Activated naive CD8-positive, alpha-beta T cell treated with anti-CD3 and anti-CD28 coated beads, Interleukin-2, amount 50 U/mL, for 24 hours (primary cell): ENCODE results near the gene INPP4B.
A peak's percentile ranks its signal among the peaks of the same experiment; 100 is the strongest.

ENCODE experiments used
- ATAC-seq: fragments of 150-1000 bp; cut with Tn5 transposase; one replicate; pipeline ENCODE4 v1.10.0; 2021
- DNase-seq: peaks from one replicate; pipeline ENCODE4 v3.0.0; 2021
- H3K27ac Mint-ChIP-seq: one replicate; pipeline ENCODE4 v1.8.0; 2021; ENCODE audit warnings: mild to moderate bottlenecking, mixed read lengths
- H3K27me3 Mint-ChIP-seq: one replicate; pipeline ENCODE4 v1.8.0; 2021; ENCODE audit warnings: mixed read lengths
- H3K36me3 Mint-ChIP-seq: one replicate; pipeline ENCODE4 v1.8.0; 2021; ENCODE audit warnings: low read depth, mixed read lengths
- H3K4me1 Mint-ChIP-seq: one replicate; pipeline ENCODE4 v1.8.0; 2021; ENCODE audit warnings: mixed read lengths
- H3K4me3 Mint-ChIP-seq: one replicate; pipeline ENCODE4 v1.8.0; 2021; ENCODE audit warnings: mild to moderate bottlenecking, moderate library complexity, mixed read lengths
- H3K9me3 Mint-ChIP-seq: one replicate; pipeline ENCODE4 v1.8.0; 2021; ENCODE audit warnings: mixed read lengths

The INPP4B gene

DNA sequence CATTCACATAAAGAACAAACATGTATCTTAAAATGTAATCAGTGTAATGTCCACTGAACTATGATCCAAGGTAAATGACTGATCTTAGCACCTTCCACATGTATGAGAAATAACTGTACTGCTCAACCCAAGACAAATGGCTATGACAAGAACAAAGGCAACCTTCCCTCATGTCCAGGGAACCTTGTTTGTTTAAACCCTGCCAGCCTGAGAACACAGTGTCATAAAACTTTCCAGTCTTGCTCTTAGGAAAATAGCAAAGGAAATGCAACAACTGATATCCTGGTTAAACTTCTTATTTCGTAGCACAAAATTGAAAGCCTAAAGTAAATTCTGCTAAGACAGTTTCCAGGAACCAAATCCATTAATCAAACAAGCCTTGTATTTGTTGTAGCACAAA is 715.4 kb downstream of the INPP4B start:
- Mint-ChIP-seq H3K4me1 (peaks cover 10% of the 10 kb centered on the region), H3K4me3 (no peak overlapping the region), H3K27me3 (no peaks in the 10 kb centered on the region), H3K36me3 (peaks cover 2% of the 10 kb centered on the region), H3K9me3 (no peaks in the 10 kb centered on the region), H3K27ac (peak overlapping the region; percentile 61)
- DNase-seq (no peak), ATAC-seq (no peak)

DNA sequence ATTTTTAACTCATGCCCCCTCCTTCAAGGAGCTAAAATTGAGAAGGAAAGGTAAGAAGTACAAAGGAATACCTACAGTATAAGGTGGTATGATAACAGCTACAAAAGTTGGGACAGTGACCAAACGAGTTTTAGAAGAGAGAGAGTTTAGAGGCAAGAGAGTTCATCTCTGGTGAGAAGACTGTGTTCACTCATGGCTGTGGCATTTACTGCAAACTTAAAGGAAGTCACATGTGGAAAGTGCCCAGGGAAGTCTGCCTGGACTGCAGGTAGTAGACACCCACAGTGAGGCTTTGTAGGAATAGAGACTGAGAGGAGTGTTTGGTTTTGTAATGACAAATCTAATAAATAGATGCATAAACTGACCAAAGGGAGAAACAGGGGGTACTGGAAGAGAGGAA is 716.2 kb downstream of the INPP4B start:
- peaks cover 10% of the 10 kb centered on the region for H3K4me1 Mint-ChIP-seq
- H3K27me3 Mint-ChIP-seq, result no peaks in the 10 kb centered on the region
- H3K4me3 Mint-ChIP-seq, result no peak overlapping the region
- H3K9me3 Mint-ChIP-seq, result no peaks in the 10 kb centered on the region
- DNase-seq (no peak), ATAC-seq (peak; percentile 40)
- H3K27ac Mint-ChIP-seq, result peak overlapping the region; percentile 61
- H3K36me3 Mint-ChIP-seq, result peaks cover 3% of the 10 kb centered on the region

DNA sequence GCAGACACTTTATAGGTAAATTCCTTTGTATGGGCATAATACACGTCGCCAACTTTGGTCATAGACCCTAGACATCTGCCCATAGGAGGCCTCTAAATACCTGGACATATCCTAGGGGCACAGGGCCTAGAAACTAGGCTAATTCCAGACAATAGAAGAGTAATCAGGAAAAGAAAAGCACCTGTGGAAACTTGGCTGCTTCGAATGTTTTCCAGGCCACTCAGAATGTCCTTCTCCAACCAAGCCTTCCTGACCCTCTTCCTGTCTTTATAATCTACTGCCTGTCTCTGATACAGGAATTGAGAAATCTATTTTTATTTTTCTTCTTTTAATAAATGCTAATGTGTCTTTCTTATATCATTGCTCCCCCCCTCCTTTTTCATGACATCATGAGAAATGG is 716.6 kb downstream of the INPP4B start:
- ATAC-seq (no peak), DNase-seq (no peak)
- Mint-ChIP-seq H3K27ac (peak overlapping the region; percentile 61), H3K9me3 (no peaks in the 10 kb centered on the region), H3K4me1 (peaks cover 10% of the 10 kb centered on the region), H3K27me3 (no peaks in the 10 kb centered on the region), H3K36me3 (peaks cover 3% of the 10 kb centered on the region), H3K4me3 (no peak overlapping the region)

DNA sequence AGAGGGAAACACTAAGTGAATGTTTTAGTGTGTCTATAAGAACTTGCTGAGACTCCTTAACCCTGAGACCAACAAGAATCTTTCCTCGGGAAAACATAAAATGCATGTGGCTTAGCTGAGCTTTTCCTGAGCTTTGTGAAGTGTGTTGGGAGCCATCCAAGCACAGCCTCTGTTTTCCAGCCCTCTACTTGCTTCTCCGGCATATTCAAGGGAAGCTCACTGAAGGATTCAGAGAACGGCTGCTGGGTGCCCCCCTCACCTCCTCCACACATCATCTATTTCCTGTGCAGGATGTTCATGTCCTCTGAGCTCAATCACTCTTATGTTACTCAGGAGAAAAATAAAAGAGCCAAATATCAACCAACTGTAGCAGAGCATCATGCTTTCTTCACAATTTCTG is 717.6 kb downstream of the INPP4B start:
- Mint-ChIP-seq H3K27me3 (no peaks in the 10 kb centered on the region), H3K4me1 (peaks cover 10% of the 10 kb centered on the region), H3K9me3 (no peaks in the 10 kb centered on the region), H3K4me3 (no peak overlapping the region), H3K27ac (no peak overlapping the region), H3K36me3 (peaks cover 5% of the 10 kb centered on the region)
- DNase-seq (no peak), ATAC-seq (no peak)

DNA sequence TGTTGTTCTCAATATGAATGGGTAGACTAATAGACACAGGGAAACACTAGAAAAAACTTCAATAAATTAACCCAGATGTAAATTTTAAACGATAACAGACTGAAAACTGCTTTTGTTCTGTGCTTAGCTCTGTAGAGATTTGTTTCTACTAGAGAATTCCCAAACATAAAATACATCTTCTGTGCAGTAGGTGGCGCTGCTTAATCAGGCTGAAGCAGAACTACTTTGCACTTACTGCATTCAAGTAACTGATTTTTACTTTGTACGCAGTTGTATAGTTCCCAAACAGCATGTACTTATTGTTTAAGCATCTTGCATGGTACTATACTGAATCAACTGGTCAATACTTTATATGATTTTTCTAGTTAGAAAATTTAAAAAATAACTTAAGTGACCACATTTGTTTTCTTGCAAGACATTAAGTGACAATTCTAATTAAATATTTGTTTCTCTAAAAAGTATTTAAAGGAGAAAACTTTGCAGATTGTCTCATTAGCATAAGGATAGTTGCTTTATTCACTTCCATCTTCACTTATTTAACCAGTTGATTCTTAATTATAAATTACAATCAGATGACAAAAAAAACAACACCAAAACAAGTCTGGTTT is 719.1 kb downstream of the INPP4B start:
- Mint-ChIP-seq H3K27ac (no peak overlapping the region), H3K9me3 (no peaks in the 10 kb centered on the region), H3K4me3 (no peak overlapping the region), H3K27me3 (no peaks in the 10 kb centered on the region), H3K36me3 (peaks cover 10% of the 10 kb centered on the region), H3K4me1 (peaks cover 10% of the 10 kb centered on the region)
- peak; percentile 49 for DNase-seq
- no peak for ATAC-seq

DNA sequence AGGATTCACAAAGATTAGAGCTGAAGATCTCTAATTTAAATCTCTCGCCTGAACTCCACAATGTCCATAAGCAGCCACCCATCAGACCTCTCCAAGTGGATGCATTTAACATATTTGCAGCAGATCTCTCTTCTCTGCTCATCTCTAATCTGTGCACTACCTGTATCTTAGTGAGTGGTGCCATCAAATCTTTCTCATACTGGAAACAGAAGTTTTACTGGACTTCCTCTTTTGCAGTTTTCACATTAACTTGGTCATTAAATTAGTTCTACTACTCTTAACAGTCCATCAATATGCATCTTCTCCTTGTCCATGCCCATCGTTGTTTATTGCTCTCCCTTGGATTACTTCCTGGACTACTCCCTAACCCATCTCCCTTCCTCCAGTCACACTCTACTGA is 721.2 kb downstream of the INPP4B start:
- DNase-seq, result no peak
- Mint-ChIP-seq H3K4me3 (no peak overlapping the region), H3K27ac (no peak overlapping the region), H3K9me3 (no peaks in the 10 kb centered on the region), H3K27me3 (no peaks in the 10 kb centered on the region), H3K36me3 (peaks cover 30% of the 10 kb centered on the region), H3K4me1 (peaks cover 2% of the 10 kb centered on the region)
- ATAC-seq, result no peak

DNA sequence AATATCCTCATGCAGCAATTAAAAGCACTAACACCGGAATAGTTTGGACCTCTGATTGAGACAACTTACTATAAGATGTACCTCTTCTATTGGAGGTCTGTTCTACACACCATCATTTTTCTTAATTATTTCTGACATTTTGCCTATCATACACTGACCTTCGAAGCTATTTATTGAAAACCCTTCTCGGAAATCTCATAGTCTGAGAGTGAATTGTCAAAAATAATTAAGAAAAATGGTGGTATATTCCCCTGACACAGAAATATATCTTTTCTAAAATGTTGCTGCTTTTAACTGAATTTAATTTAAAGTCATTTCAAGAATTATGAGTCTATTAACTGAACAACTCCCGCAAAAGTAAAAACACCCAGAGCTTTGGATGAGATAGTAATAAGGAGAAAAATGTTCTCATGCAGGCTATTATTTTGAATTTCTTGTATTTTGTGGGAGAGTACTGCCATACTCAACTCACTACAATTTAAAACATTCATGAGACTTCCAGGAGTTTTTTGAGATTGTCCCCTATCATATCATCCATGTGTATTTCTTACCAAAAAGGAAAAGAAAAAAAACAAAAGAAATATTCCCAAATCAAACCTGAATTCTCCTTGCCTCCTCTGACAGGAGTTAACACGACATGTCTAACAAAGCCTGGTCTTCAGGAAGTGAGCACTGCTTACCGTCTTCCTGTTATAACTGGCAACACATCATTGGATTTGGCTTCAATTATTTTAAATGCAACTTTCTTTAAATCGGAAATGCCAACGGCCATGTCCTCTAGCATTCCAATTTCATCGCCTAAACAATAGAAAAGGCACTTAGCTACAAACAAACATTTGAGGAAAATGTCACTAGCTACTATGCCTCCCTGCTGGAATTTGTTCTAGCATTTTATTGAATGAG is 724.4 kb downstream of the INPP4B start:
- Mint-ChIP-seq H3K4me3 (no peak overlapping the region), H3K36me3 (peaks cover 54% of the 10 kb centered on the region), H3K27ac (no peak overlapping the region)

DNA sequence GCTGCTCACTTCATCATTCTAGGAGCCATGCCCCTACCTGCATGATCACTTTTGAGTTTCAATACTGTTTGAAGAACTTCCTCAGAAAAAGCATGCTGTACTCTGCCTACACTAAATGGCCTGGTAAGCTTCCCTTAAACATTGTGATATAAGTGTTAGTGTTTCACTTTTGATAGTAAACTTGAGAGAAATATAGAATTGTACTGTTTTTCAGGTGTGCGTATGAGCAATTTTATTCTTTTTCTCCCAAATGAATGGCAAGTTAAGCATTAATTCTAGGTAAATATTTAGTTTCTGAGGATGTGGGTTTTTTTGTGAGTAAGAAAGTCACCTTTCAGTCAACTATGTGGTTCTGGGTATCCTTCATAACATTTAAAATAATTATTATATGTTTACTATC is 725.2 kb downstream of the INPP4B start:
- H3K9me3 Mint-ChIP-seq, result no peaks in the 10 kb centered on the region
- H3K4me1 Mint-ChIP-seq, result peaks cover 2% of the 10 kb centered on the region
- no peak overlapping the region for H3K4me3 Mint-ChIP-seq
- ATAC-seq (no peak), DNase-seq (no peak)
- peak overlapping the region; percentile 18 for H3K27ac Mint-ChIP-seq
- peaks cover 57% of the 10 kb centered on the region for H3K36me3 Mint-ChIP-seq
- no peaks in the 10 kb centered on the region for H3K27me3 Mint-ChIP-seq

More for the DNA sequence above, 724.4 kb downstream of the INPP4B start:
- DNase-seq (no peak), ATAC-seq (no peak)
- H3K4me1 Mint-ChIP-seq, result peaks cover 2% of the 10 kb centered on the region
- no peaks in the 10 kb centered on the region for H3K27me3 Mint-ChIP-seq
- H3K9me3 Mint-ChIP-seq, result no peaks in the 10 kb centered on the region

DNA sequence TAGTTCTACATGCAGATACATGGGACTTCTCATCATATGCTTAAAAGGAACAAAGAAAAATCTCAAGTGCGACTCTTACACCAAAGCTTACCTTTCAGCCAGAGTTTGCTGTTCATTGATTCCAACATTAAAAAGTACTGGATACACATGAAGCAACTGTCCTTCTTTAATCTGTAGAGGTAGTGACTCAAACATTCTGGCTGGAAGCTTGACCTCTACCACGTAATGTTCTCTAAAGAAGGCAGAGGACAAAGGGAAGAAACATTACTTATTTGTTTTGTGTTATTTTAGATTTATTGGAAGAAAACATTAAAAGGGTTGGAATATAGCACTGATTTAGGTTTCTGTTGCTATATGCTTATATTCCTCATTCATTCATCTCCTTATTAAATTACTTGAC is 733.6 kb downstream of the INPP4B start:
- DNase-seq (no peak), ATAC-seq (no peak)
- no peaks in the 10 kb centered on the region for H3K4me1 Mint-ChIP-seq
- H3K36me3 Mint-ChIP-seq, result peaks cover 46% of the 10 kb centered on the region
- H3K4me3 Mint-ChIP-seq, result no peak overlapping the region
- H3K9me3 Mint-ChIP-seq, result no peaks in the 10 kb centered on the region
- no peak overlapping the region for H3K27ac Mint-ChIP-seq
- H3K27me3 Mint-ChIP-seq, result no peaks in the 10 kb centered on the region

DNA sequence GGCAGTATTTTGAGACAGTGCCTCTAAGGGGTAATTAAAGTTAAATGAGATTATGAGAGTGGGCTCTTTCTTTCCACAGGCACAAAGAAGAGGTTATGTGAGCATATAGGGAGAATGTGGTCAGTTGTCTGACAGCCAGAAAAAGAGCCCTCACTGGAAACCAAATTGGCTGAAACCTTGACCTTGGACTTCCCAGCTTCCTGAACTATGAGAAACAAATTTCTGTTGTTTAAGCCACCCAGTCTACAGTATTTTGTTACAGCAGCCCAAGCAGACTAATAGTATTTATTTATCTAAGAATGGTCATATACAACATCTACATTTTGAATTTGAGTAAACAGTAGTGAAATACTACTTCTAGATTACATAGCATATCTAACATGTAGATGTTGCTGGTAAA is 736.0 kb downstream of the INPP4B start:
- Mint-ChIP-seq H3K9me3 (no peaks in the 10 kb centered on the region), H3K27ac (no peak overlapping the region), H3K4me1 (no peaks in the 10 kb centered on the region), H3K4me3 (no peak overlapping the region), H3K27me3 (no peaks in the 10 kb centered on the region), H3K36me3 (peaks cover 38% of the 10 kb centered on the region)
- ATAC-seq (no peak), DNase-seq (no peak)

DNA sequence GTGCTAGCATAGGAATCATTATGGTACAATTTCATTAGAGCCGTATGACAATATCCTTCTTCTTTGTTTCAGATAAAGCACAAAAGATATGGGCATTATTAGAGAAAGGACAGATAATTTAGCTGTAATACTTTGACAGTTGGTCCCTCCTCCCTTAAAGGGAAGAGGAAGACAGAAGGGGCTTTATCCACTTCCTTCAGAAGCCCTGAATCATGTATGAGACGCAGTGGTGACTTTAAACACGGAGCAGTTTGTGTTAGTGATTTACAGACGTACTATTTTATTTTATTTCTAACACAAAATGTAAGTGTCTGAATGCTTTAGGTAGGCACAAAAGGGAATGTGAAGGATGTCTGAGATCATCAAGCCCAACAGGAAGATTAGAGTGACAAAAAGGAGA is 742.1 kb downstream of the INPP4B start:
- Mint-ChIP-seq H3K27ac (no peak overlapping the region), H3K36me3 (peaks cover 31% of the 10 kb centered on the region), H3K4me1 (no peaks in the 10 kb centered on the region), H3K9me3 (no peaks in the 10 kb centered on the region), H3K4me3 (no peak overlapping the region), H3K27me3 (no peaks in the 10 kb centered on the region)
- ATAC-seq (no peak), DNase-seq (no peak)

DNA sequence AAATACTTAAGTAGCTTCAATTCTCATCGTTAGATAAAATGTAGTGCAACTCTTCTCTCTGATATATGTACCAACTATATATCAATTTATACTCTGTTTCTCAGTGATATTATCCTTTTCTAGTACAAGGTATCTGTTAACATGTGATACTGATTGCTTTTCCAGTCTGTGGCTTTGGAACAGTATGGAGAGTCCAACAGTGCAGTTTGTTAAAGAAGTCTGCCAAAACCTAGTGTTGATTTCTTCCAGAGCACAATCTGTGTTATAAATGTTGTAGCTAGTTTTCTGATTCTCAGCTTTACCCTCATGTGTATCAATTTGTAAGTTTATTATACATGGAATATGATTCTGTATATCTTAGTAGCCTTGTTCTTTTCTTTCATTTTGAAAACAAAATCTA is 744.7 kb downstream of the INPP4B start:
- ATAC-seq, result no peak
- H3K36me3 Mint-ChIP-seq, result peaks cover 18% of the 10 kb centered on the region

DNA sequence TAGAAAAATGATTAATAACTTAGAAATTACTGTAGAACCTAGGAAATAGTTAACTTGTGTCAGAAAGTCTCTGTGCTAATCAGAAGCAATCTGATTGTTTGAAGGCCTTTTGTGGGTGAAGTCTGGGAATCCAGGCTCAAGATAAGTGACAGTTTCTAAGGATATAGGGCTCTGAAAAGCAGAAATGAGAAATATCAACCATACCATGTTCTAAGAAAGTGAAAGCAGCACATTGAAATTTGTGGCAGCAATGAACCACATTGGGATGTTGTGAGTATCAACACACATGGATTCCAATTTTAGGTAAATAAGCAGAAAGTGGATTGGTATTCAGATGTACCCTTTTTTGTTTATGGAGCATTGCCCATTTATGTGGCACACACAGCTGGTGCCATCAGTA is 745.2 kb downstream of the INPP4B start:
- Mint-ChIP-seq H3K4me3 (no peak overlapping the region), H3K27ac (no peak overlapping the region), H3K36me3 (peaks cover 19% of the 10 kb centered on the region), H3K27me3 (no peaks in the 10 kb centered on the region), H3K9me3 (no peaks in the 10 kb centered on the region), H3K4me1 (peaks cover 5% of the 10 kb centered on the region)
- no peak for DNase-seq
- no peak for ATAC-seq

More for the DNA sequence above, 744.7 kb downstream of the INPP4B start:
- no peak overlapping the region for H3K27ac Mint-ChIP-seq
- no peaks in the 10 kb centered on the region for H3K27me3 Mint-ChIP-seq
- H3K9me3 Mint-ChIP-seq, result no peaks in the 10 kb centered on the region
- H3K4me1 Mint-ChIP-seq, result peaks cover 5% of the 10 kb centered on the region
- H3K4me3 Mint-ChIP-seq, result no peak overlapping the region
- no peak for DNase-seq

DNA sequence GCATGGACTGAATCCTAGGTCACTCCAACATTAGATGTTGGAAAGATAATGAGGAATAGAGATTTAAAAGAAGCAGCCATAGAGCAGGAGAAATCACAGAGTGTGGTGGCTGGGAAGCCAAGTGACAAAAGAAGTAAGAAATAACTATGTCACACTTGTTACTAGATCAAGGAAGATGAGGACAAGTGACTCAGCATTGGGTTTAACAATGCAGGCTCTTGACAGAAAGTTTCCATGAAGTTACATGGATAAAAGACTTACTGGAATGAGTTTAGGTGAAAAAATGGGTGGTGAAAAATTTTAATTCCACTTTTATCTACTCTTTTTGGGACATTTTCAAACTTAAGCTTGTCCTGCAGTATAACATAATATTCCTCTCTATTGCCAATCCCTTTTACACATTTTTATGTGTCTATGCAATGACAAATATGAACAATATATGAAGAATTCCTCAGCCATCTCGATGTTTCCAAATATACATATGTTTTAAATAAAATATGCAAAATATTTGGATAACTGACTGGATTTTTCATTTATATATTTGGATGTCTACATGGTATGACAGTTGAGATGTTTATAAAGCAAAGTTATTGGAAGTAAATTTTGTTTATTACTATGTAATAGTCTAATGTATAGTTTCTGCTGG is 747.1 kb downstream of the INPP4B start:
- H3K4me3 Mint-ChIP-seq, result no peak overlapping the region
- peaks cover 34% of the 10 kb centered on the region for H3K36me3 Mint-ChIP-seq
- ATAC-seq (no peak), DNase-seq (no peak)
- peaks cover 5% of the 10 kb centered on the region for H3K4me1 Mint-ChIP-seq
- no peaks in the 10 kb centered on the region for H3K9me3 Mint-ChIP-seq
- H3K27me3 Mint-ChIP-seq, result no peaks in the 10 kb centered on the region
- no peak overlapping the region for H3K27ac Mint-ChIP-seq

DNA sequence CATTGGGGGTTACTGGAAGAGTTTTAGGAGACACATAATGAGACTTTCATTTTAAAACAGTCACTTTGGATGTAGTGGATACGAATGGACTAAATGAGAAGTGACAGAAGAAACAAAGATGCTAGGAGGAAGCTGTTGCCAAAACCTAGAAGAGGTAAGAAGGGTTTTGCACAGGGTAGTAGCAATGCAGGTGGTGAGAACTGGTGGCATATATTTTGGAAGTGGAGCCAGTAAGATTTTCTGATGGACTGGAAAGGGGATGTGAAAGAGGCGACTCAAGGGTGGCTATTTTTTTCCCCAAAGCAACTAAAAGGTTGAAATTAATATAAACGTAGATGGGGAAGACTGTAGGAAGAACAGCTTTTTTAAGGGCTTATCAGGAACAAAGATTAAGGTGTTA is 747.7 kb downstream of the INPP4B start:
- Mint-ChIP-seq H3K36me3 (peaks cover 34% of the 10 kb centered on the region), H3K27ac (no peak overlapping the region), H3K4me1 (peaks cover 5% of the 10 kb centered on the region), H3K27me3 (no peaks in the 10 kb centered on the region), H3K9me3 (no peaks in the 10 kb centered on the region), H3K4me3 (no peak overlapping the region)
- DNase-seq, result no peak
- ATAC-seq, result no peak
